ENCODE data around the gene SLC7A10.
"Not testable (repeated sequence)": the region's sequence is repeated elsewhere in the genome, so short reads cannot be mapped to it uniquely, and the experiment has no call there.

SLC7A10 gene

DNA sequence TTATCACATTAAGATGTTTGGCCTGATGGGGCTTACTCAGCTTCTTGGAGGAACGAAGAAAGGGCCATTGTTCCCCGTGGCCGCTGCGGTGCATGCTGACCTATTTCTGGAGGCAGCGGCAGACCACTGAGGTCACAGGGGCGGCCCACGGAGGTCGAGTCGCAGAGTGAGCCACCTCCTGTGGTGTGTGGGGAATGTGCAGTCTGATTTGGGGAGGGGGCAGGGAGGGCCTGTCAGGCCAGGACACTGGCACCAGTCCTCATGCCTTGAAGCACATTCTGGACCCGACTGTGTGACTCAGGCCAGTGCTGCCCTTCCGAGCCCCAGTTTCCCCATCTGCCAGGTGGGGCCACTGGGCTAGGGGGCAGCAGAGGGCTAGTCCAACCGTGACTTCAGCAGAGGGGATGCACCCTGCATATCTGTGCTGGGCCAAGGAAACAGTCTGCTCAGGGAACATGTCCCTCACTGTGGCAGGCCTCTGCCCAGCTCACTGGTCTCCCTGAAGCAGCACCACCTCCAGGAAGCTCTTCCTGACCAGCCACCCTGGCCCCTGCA lies 6.3 kb downstream of the SLC7A10 start:
- DNase-seq (ENCODE audit: low read depth in 1 of 2, low spot score in 1 of 2) = no peak

- DNase-seq (ENCODE audit: low read depth in 1 of 2, low spot score in 1 of 2) = no peak
Observed at GRCh38 chr19:33217881-33218280, 7.8 kb downstream of the SLC7A10 start.

GRCh38 chr19:33216198-33216830 lies 9.3 kb downstream of the SLC7A10 start:
- DNase-seq (ENCODE audit: low read depth in 1 of 2, low spot score in 1 of 2) = no peak

DNA sequence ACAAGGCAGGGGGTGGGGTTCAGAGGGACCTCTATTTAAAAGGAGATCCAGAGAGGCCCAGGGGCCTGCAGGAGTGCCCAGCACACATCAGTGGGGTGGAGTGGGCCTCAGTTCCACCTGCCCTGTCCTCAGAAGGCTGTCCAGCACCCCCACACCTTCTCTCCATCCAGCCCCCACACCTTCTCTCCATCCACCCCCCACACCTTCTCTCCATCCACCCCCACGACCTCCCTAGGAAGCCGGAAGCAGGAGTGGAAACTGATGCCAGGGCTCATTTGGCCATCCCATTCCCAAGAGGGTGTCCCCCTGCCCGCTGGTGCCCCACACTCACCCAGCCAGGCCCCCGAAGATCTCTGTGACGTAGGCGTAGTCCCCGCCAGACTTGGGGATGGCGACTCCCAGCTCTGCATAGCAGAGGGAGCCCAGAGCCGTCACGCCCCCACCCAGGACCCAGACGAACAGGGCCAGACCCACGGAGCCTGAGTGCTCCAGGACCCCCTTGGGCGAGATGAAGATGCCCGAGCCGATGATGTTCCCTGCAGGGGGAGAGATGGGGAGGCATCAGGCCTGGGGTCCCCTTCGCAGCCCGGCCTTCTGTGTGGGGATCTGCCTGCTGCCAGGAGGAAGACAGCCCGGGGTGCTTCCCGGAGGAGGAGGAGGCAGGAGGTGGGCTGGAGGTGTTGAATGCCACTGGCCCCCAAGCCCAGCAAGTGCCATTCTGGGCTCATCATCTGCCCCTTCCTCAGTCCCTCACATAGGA lies 10.0 kb downstream of the SLC7A10 start:
- no peak for DNase-seq (ENCODE audit: low read depth in 1 of 2, low spot score in 1 of 2)

DNA sequence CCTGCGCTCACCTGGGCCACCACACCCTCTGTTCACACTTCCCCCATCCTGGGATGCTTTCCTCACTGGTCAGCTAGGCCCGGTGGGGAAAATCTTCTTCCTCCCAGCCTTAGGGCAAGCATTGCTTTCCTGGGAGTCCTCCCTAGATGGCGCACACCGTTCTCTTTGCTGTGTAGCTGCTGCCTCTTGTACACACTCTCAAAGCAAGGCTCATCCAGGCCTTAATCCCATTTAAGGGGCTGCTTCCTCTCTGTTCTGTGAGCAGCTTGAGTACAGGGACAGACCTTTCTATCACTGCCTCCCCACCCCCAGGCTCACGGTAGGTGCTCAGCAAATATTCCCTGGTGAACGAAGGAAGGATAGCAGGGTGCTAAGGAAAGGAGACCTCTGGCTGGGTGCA lies 11.1 kb downstream of the SLC7A10 start:
- no peak for DNase-seq (ENCODE audit: low read depth in 1 of 2, low spot score in 1 of 2)

DNA sequence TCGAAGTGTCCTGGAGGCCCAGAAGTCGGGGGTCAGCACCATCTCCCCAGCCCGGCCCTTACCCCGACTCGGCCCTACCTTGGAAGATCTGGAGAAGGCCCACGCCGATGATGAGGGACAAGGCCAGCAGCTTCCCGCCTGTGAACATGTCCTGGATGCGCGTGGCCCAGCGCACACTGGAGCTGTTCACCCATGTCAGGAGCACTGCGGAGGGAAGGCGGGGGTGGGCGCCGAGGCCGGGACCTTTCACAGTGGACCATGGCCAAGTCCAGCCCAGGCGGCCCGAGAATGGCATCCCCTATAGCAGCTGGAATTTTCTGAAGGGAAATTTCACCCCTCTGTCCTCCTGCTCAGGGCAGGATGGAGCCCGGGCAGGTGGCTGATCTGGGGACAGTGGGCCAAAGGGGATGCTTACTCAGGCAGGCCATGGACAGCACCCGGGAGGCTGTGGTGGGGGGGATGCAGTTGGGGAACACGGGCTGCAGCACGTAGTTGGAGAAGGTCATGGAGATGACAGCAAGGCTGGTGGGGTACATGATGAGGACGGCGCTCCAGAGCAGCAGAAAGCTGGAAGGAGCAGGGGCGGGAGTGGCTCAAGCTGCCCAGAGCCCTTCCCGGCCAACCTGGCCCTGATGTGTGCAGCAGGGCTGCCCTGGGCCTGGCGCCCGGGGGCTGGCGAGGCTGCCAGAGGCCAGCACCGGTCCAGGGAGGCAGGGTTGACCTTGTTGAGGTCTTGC lies 13.0 kb downstream of the SLC7A10 start:
- DNase-seq (ENCODE audit: low read depth in 1 of 2, low spot score in 1 of 2) = no peak

GRCh38 chr19:33211794-33212435 lies 13.7 kb downstream of the SLC7A10 start:
- DNase-seq (ENCODE audit: low read depth in 1 of 2, low spot score in 1 of 2) = no peak

DNA sequence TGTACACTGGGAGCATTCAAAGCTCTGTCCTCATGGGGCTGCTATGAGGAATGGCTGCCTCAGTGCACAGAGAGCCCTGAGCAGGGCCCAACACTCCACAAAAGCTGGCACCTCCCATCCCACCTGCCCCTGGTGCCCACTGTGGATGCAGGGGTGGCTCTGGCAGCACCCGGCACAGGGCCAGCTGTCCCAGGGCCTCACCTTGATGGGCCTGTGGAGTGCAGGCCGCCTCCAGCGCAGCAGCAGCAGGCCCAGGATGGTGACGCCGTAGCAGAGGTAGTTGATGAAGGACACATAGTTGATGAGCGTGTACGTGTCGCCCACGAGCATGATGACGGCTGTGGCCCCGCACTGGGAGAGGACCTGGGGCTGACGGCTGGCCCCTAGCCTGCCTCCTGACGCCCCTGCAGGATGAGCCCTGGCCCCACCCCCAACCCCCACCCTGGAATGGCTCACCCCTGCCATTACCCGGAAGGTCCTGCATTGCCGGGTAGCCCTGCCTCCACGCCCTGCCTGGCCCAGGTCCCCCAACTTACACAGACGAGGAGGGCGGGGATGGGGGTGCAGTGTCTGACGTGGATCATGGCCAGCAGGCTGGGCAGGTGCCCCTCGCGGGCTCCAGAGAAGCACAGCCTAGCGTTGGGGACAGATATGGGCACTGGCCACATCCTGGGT lies 15.2 kb downstream of the SLC7A10 start:
- DNase-seq (ENCODE audit: low read depth in 1 of 2, low spot score in 1 of 2) = no peak

- not testable (repeated sequence) for DNase-seq (ENCODE audit: low read depth in 1 of 2, low spot score in 1 of 2)
Observed at GRCh38 chr19:33209850-33210230, 15.8 kb downstream of the SLC7A10 start.

GRCh38 chr19:33208904-33209849 lies 16.5 kb downstream of the SLC7A10 start:
- DNase-seq (ENCODE audit: low read depth in 1 of 2, low spot score in 1 of 2) = no peak

- no peak for DNase-seq (ENCODE audit: low read depth in 1 of 2, low spot score in 1 of 2)
Observed at GRCh38 chr19:33208371-33208895, 17.2 kb downstream of the SLC7A10 start.

DNA sequence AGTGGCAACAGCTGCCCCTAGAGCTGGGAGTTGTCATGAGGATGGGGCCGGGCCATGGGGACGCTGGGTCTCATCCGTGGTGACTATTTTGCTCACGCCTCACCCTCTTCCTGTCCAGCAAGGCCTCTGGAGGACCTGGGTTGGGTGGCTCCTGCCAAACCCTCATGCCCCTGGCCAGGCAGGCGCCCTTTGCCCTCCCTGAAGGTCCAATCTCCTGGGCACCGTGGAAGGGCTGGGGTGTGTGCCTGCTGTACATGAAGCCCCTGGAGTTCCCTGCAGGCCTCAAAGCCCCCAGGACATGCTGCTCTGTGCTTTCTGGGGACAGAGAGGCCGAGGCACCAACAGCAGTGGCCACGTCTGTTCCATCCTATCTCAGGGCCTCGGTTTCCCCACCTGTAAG lies 17.7 kb downstream of the SLC7A10 start:
- DNase-seq (ENCODE audit: low read depth in 1 of 2, low spot score in 1 of 2) = no peak

GRCh38 chr19:33207040-33207620 lies 18.5 kb downstream of the SLC7A10 start:
- no peak for DNase-seq (ENCODE audit: low read depth in 1 of 2, low spot score in 1 of 2)

GRCh38 chr19:33206261-33207039 lies 19.2 kb downstream of the SLC7A10 start:
- no peak for DNase-seq (ENCODE audit: low read depth in 1 of 2, low spot score in 1 of 2)

- no peak for DNase-seq (ENCODE audit: low read depth in 1 of 2, low spot score in 1 of 2)
Observed at GRCh38 chr19:33205531-33206260, 20.0 kb downstream of the SLC7A10 start.

- no peak for DNase-seq (ENCODE audit: low read depth in 1 of 2, low spot score in 1 of 2)
Observed at GRCh38 chr19:33205110-33205509, 20.5 kb downstream of the SLC7A10 start.

- DNase-seq (ENCODE audit: low read depth in 1 of 2, low spot score in 1 of 2) = no peak
Observed at GRCh38 chr19:33204136-33204973, 21.3 kb downstream of the SLC7A10 start.
